SJCRH30 (cell line): ENCODE measurements around the gene TMEM271. TPM values are rescaled to one million over a fixed set of nuclear protein-coding genes. Genes with fewer than 3 reads are reported as not detected.
"Not testable (repeated sequence)": the region's sequence is repeated elsewhere in the genome, so short reads cannot be mapped to it uniquely, and the experiment has no call there.

Experiments
- DNase-seq, 2 experiments: peaks; one replicate each; pipeline ENCODE4 v3.0.0-alpha.2; 2015 to 2020
- H3K27ac ChIP-seq: fragments of 250-450 bp; sonication (Bioruptor Pico); 2 replicates; pipeline ENCODE4 v1.5.1; 2020; ENCODE audit warnings: mild to moderate bottlenecking, moderate library complexity
- H3K27me3 ChIP-seq: fragments of 250-450 bp; sonication (Bioruptor Pico); 2 replicates; pipeline ENCODE4 v1.5.1; 2020; ENCODE audit warnings: mild to moderate bottlenecking, moderate library complexity
- H3K36me3 ChIP-seq: fragments of 250-450 bp; sonication (Bioruptor Pico); 2 replicates; pipeline ENCODE4 v1.5.1; 2020; ENCODE audit warnings: mild to moderate bottlenecking, moderate library complexity
- H3K4me1 ChIP-seq: fragments of 250-450 bp; sonication (Bioruptor Pico); 2 replicates; pipeline ENCODE4 v1.5.1; 2020; ENCODE audit warnings: mild to moderate bottlenecking, moderate library complexity
- H3K4me3 ChIP-seq: fragments of 250-450 bp; sonication (Bioruptor Pico); 2 replicates; pipeline ENCODE4 v1.5.1; 2020; ENCODE audit warnings: mild to moderate bottlenecking, moderate library complexity
- H3K9me3 ChIP-seq: fragments of 250-450 bp; sonication (Bioruptor Pico); replicated peaks from 2 replicates; pipeline ENCODE4 v1.5.1; 2020; ENCODE audit warnings: mild to moderate bottlenecking, moderate library complexity
- total RNA-seq: library from RNA; depleted of rRNA; stranded (reverse); fragments of >200 nt; shearing (Covaris generic); gene quantifications from 2 replicates; pipeline ENCODE4 v1.2.3, GENCODE V29; 2014

Gene TMEM271
- total RNA-seq, 1 experiment from 2014 or later, result 1.4 TPM

DNA sequence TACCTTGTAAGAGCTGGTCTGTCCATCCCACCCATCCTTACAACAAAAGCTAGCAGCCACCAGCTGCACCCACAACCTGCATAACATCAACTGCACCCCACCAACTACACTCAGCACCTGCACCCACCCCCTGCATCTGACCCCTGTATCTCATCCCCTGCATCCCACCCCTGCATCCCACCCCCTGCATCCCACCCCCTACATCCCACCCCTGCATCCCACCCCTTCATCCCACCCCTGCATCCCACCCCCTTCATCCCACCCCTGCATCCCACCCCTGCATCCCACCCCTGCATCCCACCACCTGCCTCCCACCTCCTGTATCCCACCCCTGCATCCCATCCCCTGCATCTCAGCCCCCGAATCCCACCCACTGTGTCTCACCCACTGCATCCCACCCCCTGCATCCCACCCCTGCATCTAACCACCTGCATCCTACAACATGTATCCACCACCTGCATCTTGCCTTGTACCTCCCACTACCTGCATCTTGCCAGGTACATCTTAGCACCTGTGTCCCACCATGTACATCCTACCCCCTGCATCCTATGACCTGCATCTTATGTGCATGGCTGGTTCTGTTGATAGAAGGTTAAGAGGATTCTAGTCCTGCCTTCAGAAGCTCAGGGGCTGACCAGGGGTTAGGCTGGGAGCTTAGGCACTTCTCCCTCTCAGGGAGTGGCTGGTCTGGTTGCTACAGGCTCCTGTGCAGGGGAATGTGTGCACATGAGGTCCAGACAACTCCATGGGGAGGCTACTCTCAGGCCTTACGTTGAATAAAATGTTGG is 9.4 kb downstream of the TMEM271 start:
- H3K9me3 ChIP-seq, result no peaks in the 10 kb centered on the region
- H3K4me3 ChIP-seq, result no peak overlapping the region
- no peaks in the 10 kb centered on the region for H3K27me3 ChIP-seq
- DNase-seq, result no peak
- no peaks in the 10 kb centered on the region for H3K4me1 ChIP-seq
- no peaks in the 10 kb centered on the region for H3K36me3 ChIP-seq
- no peak overlapping the region for H3K27ac ChIP-seq

DNA sequence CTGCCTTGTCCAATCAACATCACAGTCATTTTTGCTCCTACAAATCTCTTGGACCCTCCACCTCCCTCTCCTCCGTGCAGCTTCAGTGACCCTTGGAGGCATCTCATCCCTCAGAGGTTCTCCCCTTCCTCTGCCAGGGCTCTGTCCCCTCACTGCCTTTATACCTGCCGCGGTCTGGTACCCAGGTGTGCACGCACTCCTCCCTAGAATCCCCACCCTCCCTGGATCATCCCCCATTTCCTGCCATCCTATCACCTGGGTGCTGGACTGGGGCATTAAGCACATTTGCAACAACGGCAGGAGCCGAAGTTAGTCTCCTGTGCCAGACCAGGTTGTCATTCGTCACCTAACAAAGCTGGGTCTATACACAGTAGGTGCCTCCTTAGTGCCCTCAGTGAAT is 10.1 kb downstream of the TMEM271 start:
- H3K27me3 ChIP-seq, result no peaks in the 10 kb centered on the region
- no peak for DNase-seq
- no peaks in the 10 kb centered on the region for H3K4me1 ChIP-seq
- no peaks in the 10 kb centered on the region for H3K9me3 ChIP-seq
- no peaks in the 10 kb centered on the region for H3K36me3 ChIP-seq
- H3K27ac ChIP-seq, result no peak overlapping the region
- H3K4me3 ChIP-seq, result no peak overlapping the region

DNA sequence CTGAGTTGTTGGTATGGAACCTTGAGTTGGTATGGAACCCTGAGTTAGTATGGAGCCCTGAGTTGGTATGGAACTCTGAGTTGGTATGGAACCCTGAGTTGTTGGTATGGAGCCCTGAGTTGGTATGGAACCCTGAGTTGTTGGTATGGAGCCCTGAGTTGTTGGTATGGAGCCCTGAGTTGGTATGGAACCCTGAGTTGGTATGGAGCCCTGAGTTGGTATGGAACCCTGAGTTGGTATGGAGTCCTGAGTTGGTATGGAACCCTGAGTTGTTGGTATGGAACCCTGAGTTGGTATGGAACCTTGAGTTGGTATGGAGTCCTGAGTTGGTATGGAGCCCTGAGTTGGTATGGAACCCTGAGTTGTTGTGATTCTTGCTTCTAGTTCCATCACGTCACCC is 10.5 kb downstream of the TMEM271 start:
- not testable (repeated sequence) for H3K4me1 ChIP-seq, H3K9me3 ChIP-seq, H3K27ac ChIP-seq, H3K27me3 ChIP-seq, H3K4me3 ChIP-seq, H3K36me3 ChIP-seq, DNase-seq

GRCh38 chr4:562458-562857 is 13.6 kb downstream of the TMEM271 start:
- not testable (repeated sequence) for H3K27me3 ChIP-seq, H3K4me1 ChIP-seq, H3K36me3 ChIP-seq, H3K27ac ChIP-seq, H3K9me3 ChIP-seq, H3K4me3 ChIP-seq, DNase-seq

DNA sequence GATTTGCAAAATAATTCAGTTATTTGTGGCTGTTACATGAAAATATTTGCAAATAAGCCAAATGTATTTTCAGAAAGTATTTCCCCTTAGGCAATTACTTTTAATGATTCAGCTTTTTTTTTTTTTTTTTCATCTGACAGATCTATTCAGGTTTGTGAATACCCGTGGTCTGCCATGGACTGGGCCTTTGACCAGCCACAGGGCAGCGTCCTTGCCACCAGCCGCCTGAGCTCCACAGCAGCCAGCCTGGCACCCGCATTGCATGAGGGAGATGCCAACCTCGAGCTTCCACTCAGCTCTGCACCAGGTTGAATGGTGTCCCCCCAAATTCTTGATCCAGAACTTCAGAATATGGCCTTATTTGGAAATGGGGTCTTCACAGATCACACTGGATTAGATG is 14.7 kb downstream of the TMEM271 start:
- DNase-seq, result no peak
- H3K27me3 ChIP-seq, result no peaks in the 10 kb centered on the region
- H3K27ac ChIP-seq, result no peak overlapping the region
- H3K4me3 ChIP-seq, result no peak overlapping the region
- no peaks in the 10 kb centered on the region for H3K4me1 ChIP-seq
- no peaks in the 10 kb centered on the region for H3K9me3 ChIP-seq
- H3K36me3 ChIP-seq, result no peaks in the 10 kb centered on the region

DNA sequence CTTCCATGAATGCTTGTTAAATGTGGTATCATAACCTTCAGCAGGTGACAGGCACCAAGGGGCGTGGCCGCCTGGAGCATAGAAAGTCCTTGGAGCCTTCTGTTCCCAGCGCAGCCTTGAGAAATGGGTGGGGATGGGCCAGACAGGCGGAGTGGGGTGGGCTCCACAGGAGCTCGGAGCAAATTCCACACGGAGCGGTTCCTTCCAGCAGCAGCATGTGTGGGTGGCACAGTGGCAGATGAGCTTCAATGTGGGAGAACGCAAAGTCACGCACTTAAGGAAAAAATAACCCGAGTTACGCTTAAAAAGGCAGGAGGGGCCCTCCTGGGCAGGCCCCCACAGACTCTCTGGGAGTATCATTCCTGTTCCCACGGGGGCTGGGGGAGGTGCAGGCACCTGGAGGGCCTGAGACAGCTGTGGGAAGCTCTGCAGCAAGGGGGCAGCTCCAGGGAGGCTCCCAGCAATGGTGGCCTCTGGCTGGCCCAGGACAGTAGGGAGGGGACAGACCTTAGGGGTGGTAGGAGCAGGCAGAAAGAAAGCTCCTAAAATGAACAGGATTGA is 15.3 kb downstream of the TMEM271 start:
- Histone ChIP-seq H3K27me3 (no peaks in the 10 kb centered on the region), H3K9me3 (no peaks in the 10 kb centered on the region), H3K4me3 (no peak overlapping the region), H3K4me1 (no peaks in the 10 kb centered on the region), H3K27ac (no peak overlapping the region), H3K36me3 (no peaks in the 10 kb centered on the region)
- DNase-seq, result no peak

GRCh38 chr4:560061-560460 is 16.0 kb downstream of the TMEM271 start:
- H3K27ac ChIP-seq, result no peak overlapping the region
- no peaks in the 10 kb centered on the region for H3K4me1 ChIP-seq
- no peaks in the 10 kb centered on the region for H3K27me3 ChIP-seq
- H3K4me3 ChIP-seq, result no peak overlapping the region
- H3K9me3 ChIP-seq, result no peaks in the 10 kb centered on the region
- H3K36me3 ChIP-seq, result no peaks in the 10 kb centered on the region
- no peak for DNase-seq

GRCh38 chr4:555566-556275 is 20.4 kb downstream of the TMEM271 start:
- no peak for DNase-seq

DNA sequence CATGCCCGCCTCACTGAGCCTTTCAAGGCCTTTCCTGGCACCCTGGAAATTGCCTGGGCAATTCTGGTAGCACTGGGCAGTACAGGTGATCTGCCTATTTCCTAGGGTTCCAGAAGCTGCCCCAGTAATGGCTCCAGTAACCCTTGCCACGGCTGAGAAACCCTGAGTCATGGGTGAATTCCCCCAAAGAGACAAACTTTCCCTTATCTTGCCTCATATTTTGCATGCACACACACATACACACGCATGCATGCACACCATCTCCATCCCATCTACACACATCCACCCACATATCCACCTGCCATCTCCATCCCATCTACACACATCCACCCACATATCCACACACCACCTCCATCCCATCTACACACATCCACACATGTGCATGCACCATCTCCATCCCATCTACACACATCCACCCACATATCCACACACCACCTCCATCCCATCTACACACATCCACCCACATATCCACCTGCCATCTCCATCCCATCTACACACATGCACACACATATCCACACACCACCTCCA is 21.2 kb downstream of the TMEM271 start:
- H3K4me3 ChIP-seq, H3K36me3 ChIP-seq, H3K27ac ChIP-seq, H3K4me1 ChIP-seq, DNase-seq, H3K27me3 ChIP-seq, H3K9me3 ChIP-seq: not testable (repeated sequence)

More at GRCh38 chr4:555566-556275, 20.4 kb downstream of the TMEM271 start:
- H3K27me3 ChIP-seq, result no peaks in the 10 kb centered on the region
- no peak overlapping the region for H3K4me3 ChIP-seq
- no peaks in the 10 kb centered on the region for H3K9me3 ChIP-seq
- no peak overlapping the region for H3K27ac ChIP-seq
- no peaks in the 10 kb centered on the region for H3K4me1 ChIP-seq
- no peaks in the 10 kb centered on the region for H3K36me3 ChIP-seq

DNA sequence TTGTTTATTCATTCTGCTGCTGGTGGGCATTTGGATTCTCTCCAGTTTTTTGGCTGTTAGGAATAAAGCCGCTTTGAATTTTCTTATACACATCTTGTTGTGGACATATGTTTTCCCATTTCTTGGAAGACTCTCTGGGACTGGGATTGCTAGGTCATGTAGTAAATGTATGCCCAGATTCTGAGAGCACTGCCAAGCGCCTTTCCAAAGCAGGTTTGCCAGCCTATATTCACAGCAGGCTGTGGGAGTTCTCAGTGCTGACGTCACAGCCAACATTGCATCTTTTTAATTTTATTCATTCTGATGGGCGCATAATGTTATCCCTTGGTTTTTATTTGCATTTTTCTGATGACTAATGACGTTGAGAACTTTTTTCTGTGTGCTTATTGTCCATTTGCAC is 24.1 kb downstream of the TMEM271 start:
- no peaks in the 10 kb centered on the region for H3K9me3 ChIP-seq
- no peaks in the 10 kb centered on the region for H3K4me1 ChIP-seq
- no peak for DNase-seq
- no peak overlapping the region for H3K27ac ChIP-seq
- no peaks in the 10 kb centered on the region for H3K36me3 ChIP-seq
- 0 out of 2 replicates have a peak, but pooled peaks cover 4% of the 10 kb centered on the region for H3K27me3 ChIP-seq
- H3K4me3 ChIP-seq, result no peak overlapping the region

DNA sequence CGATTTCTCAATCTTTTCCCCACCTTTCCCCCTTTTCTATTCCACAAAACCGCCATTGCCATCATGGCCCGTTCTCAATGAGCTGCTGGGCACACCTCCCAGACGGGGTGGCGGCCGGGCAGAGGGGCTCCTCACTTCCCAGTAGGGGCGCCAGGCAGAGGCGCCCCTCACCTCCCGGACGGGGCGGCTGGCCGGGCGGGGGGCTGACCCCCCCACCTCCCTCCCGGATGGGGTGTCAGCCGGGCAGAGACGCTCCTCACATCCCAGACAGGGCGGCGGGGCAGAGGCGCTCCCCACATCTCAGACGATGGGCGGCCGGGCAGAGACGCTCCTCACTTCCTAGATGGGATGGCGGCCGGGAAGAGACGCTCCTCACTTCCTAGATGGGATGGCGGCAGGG is 25.8 kb downstream of the TMEM271 start:
- not testable (repeated sequence) for H3K36me3 ChIP-seq, H3K9me3 ChIP-seq, H3K4me3 ChIP-seq, H3K4me1 ChIP-seq, DNase-seq, H3K27ac ChIP-seq, H3K27me3 ChIP-seq

DNA sequence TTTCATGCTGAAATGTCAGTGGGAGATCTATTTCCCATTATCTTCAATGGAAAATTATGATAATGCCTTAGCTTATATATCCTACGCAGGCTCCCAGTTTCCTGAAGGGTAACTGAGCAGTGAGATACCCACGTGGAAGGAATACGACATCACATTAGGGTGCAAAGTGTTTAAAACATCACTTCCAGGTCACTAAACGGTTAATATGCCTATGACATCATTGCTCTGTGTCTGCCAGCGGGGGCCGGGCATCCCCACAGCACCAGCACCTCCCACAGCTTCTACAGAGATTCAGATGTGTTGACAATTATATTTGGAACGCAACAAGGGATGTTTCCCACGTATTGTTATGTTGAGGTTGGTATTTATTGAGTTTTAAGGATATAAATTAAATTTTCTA is 27.1 kb downstream of the TMEM271 start:
- Histone ChIP-seq H3K27ac (no peak overlapping the region), H3K4me1 (no peaks in the 10 kb centered on the region), H3K4me3 (no peak overlapping the region), H3K27me3 (0 out of 2 replicates have a peak, but pooled peaks cover 4% of the 10 kb centered on the region), H3K36me3 (no peaks in the 10 kb centered on the region), H3K9me3 (no peaks in the 10 kb centered on the region; the same call in 1 of the 2 replicates)
- no peak for DNase-seq

DNA sequence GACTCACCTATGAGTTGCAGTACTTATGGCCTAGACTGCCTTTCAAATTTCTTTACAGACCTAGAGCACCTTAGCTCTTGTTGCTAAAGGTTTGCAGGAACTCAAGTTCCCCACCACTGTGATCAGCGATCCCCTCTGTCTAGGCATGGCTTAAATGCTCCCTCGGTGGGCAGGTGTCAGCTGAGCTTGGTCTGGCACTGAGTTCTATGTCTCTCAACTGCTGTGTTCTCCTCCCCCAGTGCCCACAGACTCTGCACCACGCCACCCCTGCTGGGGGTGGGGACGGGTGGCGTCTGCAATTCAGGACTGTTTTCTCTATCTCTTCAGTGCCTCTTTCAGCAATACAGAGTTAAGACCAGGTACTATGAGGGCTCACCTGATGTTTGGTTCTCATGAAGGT is 30.5 kb downstream of the TMEM271 start:
- no peak for DNase-seq
- no peak overlapping the region for H3K4me3 ChIP-seq
- H3K27me3 ChIP-seq, result 0 out of 2 replicates have a peak, but pooled peaks cover 4% of the 10 kb centered on the region
- no peaks in the 10 kb centered on the region for H3K4me1 ChIP-seq
- H3K27ac ChIP-seq, result no peak overlapping the region
- H3K9me3 ChIP-seq, result no peaks in the 10 kb centered on the region; the same call in 1 of the 2 replicates
- H3K36me3 ChIP-seq, result no peaks in the 10 kb centered on the region

GRCh38 chr4:544386-545105 is 31.5 kb downstream of the TMEM271 start:
- Histone ChIP-seq H3K4me1 (no peaks in the 10 kb centered on the region), H3K36me3 (no peaks in the 10 kb centered on the region), H3K4me3 (no peak overlapping the region), H3K27ac (no peak overlapping the region), H3K9me3 (no peaks in the 10 kb centered on the region; the same call in 1 of the 2 replicates), H3K27me3 (0 out of 2 replicates have a peak, but pooled peaks cover 4% of the 10 kb centered on the region)
- no peak for DNase-seq
